ENCODE measurements around the gene UNC13A. TPM values are rescaled to one million over a fixed set of nuclear protein-coding genes. Genes with fewer than 3 reads are reported as not detected.

Gene UNC13A
- total RNA-seq, 1 experiment from 2014 or later, result 22.2 TPM

DNA sequence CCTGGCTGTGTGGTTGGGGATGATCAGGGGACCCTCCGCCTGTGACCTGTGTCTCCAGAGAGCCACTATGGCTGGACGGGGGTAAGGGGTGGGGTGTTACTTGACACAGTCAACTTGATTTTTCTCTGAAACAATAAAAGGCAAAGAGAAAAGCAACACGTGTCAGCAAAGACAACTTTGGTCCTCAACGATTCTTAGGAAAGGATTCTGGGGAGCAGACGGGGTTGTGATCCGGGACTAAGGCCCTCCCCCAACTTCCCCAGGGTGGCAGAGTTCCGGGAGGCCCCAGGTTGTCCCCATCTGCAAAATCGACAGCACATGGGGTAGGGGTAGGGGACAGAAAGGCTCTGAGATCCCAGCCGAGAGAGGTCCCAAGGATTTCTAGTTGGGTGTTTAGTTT lies 86.5 kb downstream of the UNC13A start:
- H3K9ac ChIP-seq (ENCODE audit: extremely low read depth, insufficient read length, low read length), result no peak overlapping the region
- H3K9me3 ChIP-seq (ENCODE audit: control insufficient read depth, low read depth, low read length), result no peaks in the 10 kb centered on the region

More for the DNA sequence above, 86.5 kb downstream of the UNC13A start:
- no peak overlapping the region; the same call in 1 of the 2 replicates for H3K14ac ChIP-seq (ENCODE audit: insufficient read depth, low read length)
- H3K4me2 ChIP-seq (ENCODE audit: insufficient read depth, insufficient read length, low read length), result no peak overlapping the region
- no peak overlapping the region for H4K91ac ChIP-seq (ENCODE audit: insufficient read length, low read depth, low read length)
- no peak overlapping the region for H3K23ac ChIP-seq (ENCODE audit: insufficient read length, low read depth, low read length)
- no peak overlapping the region for H3K56ac ChIP-seq (ENCODE audit: insufficient read length, low read depth, low read length)
- H3K79me2 ChIP-seq (ENCODE audit: insufficient read depth, low read length), result no peaks in the 10 kb centered on the region
- Mint-ChIP-seq H3K4me3 (no peak overlapping the region), H3K36me3 (ENCODE audit: insufficient read depth in 1 of 3, low read depth in 3 of 3) (no peaks in the 10 kb centered on the region; a peak in 1 of 7 replicates), H3K27me3 (ENCODE audit: low read depth) (peaks cover 22% of the 10 kb centered on the region), H3K4me1 (peaks cover 32 to 39% of the 10 kb centered on the region in 2 experiments), H3K9me3 (no peaks in the 10 kb centered on the region; a peak in 1 of 5 replicates), H3K27ac (peak overlapping the region in 1 of 3 experiments; percentile 77; a peak in 1 of 7 replicates)
- H4K8ac ChIP-seq (replicated peaks; ENCODE audit: insufficient read length, low read depth, low read length), result no peak overlapping the region
- H2BK15ac ChIP-seq (ENCODE audit: low read depth, low read length), result no peak overlapping the region
- no peak overlapping the region for H2BK12ac ChIP-seq (ENCODE audit: insufficient read length, low read depth, low read length)
- no peak for DNase-seq
- WGBS (ENCODE audit: extremely low coverage, insufficient read length, low lambda C conversion rate), result no CpG with 5 or more reads among the region's 9 CpGs
- H3K4ac ChIP-seq (ENCODE audit: low read depth, low read length), result no peak overlapping the region
- no peaks in the 10 kb centered on the region for H3K27me3 ChIP-seq (ENCODE audit: insufficient read depth, low read length)
- H2BK5ac ChIP-seq (ENCODE audit: insufficient read length, low read length), result no peak overlapping the region
- H3T11ph ChIP-seq (ENCODE audit: low read length), result no peak overlapping the region
- no peak overlapping the region for H2AK5ac ChIP-seq (ENCODE audit: insufficient read length, low read length)
- no peak overlapping the region for H2BK20ac ChIP-seq (ENCODE audit: low read depth, low read length, poor library complexity, severe bottlenecking)
- H4K20me1 ChIP-seq (ENCODE audit: control insufficient read depth, insufficient read depth, insufficient read length), result no peaks in the 10 kb centered on the region
- TF ChIP-seq, protein P1, sequence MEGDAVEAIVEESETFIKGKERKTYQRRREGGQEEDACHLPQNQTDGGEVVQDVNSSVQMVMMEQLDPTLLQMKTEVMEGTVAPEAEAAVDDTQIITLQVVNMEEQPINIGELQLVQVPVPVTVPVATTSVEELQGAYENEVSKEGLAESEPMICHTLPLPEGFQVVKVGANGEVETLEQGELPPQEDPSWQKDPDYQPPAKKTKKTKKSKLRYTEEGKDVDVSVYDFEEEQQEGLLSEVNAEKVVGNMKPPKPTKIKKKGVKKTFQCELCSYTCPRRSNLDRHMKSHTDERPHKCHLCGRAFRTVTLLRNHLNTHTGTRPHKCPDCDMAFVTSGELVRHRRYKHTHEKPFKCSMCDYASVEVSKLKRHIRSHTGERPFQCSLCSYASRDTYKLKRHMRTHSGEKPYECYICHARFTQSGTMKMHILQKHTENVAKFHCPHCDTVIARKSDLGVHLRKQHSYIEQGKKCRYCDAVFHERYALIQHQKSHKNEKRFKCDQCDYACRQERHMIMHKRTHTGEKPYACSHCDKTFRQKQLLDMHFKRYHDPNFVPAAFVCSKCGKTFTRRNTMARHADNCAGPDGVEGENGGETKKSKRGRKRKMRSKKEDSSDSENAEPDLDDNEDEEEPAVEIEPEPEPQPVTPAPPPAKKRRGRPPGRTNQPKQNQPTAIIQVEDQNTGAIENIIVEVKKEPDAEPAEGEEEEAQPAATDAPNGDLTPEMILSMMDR (conservative IDR thresholded peaks at IDR 0.05), result no peak
- no peak overlapping the region for H3K18ac ChIP-seq (ENCODE audit: insufficient read length, low read depth, low read length)
- H2AFZ ChIP-seq (ENCODE audit: low read length), result no peak overlapping the region
- H2BK120ac ChIP-seq (ENCODE audit: low read depth, low read length, poor library complexity, severe bottlenecking), result no peak overlapping the region
- no peak overlapping the region for H3K27ac ChIP-seq (ENCODE audit: insufficient read length, low read depth, low read length)
- H3K4me1 ChIP-seq (ENCODE audit: insufficient read depth, low read length), result no peaks in the 10 kb centered on the region; the same call in 1 of the 2 replicates
- no peaks in the 10 kb centered on the region for H3K23me2 ChIP-seq (ENCODE audit: insufficient read length, low read depth, low read length, poor library complexity, severe bottlenecking)
- no peak overlapping the region for H4K5ac ChIP-seq (ENCODE audit: insufficient read length, low read depth, low read length)
- no peaks in the 10 kb centered on the region for H3K79me1 ChIP-seq (ENCODE audit: insufficient read depth, low read depth, low read length, poor library complexity, severe bottlenecking)

Data from H9 (cell line).